Left cardiac atrium (tissue), 4 donors: Measurements from ENCODE around the gene RCAN3. TPM values are rescaled to one million over a fixed set of nuclear protein-coding genes. Genes with fewer than 3 reads are reported as not detected.
"Not testable (repeated sequence)": the region's sequence is repeated elsewhere in the genome, so short reads cannot be mapped to it uniquely, and the experiment has no call there.

Experiments used
- ATAC-seq, 2 donors: fragments of 200-7000 bp; cut with Tn5 transposase; one replicate each; pipeline ENCODE4 v1.9.1; 2020; ENCODE audit warnings: mild to moderate bottlenecking in 2 of 2, moderate library complexity in 2 of 2
- DNase-seq: peaks from one replicate; pipeline ENCODE4 v3.0.0-alpha.2; 2020
- intact Hi-C, 2 donors: fragments of 100-400 bp; cut with DNase I; formaldehyde crosslinking; loops; one replicate each; pipeline versions ENCODE4 v1.14.1 to v1.15.1; 2022 to 2023
- long read RNA-seq: library from polyadenylated mRNA; unstranded; transcript quantifications from one replicate; pipeline ENCODE4 v2.0.0, GENCODE V29; 2021
- total RNA-seq, 2 donors: library from RNA; stranded (reverse); fragmentation: NEBNext Ultra II Directional; extraction: Animal tissue kit (Norgen Biotek cat#: 25700); gene quantifications; one replicate each; pipeline ENCODE4 v1.2.1, GENCODE V29; 2021
- donor health status: DM: no; HTN: yes; CAD: no.
- donor health status: DM: no; HTN: yes; CAD: no; lungs with severe emphysema.
- donor health status: DM: yes; HTN: yes; CAD: no.
- donor health status: Dilated cardiomyopathy.

RCAN3 gene
- 1 to 10 TPM; 5.8 to 6.1 TPM for total RNA-seq
- long read RNA-seq, partial matches to known transcripts = 0 of 1 reads
- long read RNA-seq, other reads (novel, unspliced or antisense) = 1 of 1 reads

DNA sequence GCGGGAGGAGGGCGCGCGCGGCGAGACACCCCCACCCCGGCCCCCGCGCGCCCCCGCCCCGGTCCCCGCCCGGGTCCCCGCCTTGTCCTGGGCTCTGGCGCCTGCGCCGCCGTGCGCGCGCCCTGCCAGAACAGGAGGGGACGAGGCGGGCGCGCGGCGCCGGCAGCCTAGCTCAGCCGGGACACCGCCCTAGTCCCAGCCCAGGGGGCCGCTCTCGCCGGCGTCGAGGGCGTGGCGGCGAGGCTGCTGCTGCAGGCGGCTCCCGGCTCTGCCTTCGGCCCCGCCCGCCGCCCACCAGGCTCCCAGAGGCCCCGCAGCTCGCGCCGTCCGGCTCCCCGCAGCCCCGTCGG, at the start of gene RCAN3:
Gene RCAN3 (plus strand): TSS at position 128 of the 350 bp plus-strand sequence. CDS start 11,537 bp downstream, outside the sequence.
- DNase-seq = peak; percentile 87
- intact Hi-C loops = loop anchor here in 1 of 2 donors (5.0 kb wide), 1 partner anchor 85 kb away; the partner anchor contains the start of gene NIPAL3
- peak; percentile 98 for ATAC-seq

DNA sequence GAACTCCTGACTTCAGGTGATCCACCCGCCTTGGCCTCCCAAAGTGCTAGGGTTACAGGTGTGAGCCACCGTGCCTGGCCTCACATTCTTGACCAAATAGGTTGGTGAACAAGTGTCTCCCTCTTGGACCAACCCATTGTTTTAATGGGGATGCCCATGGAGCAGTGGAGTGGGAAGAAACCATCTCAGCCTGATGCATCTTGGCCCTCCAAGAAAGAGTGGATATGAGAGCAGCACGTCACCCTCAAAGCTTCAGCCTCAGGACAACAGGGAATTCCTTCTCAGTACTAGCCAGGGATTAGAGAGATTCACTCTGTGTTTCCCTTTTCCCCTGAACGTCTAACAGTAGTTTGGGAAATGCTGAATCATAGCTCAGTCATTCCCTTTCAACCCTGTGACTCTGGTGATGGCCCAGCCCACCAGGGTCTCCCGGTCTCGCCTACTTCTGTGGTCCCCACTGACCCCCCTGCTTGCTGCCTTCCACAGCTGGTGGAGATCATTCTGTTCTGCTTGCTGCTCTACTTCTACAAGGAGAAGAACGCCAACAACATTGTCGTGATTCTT, 49.6 kb upstream of the RCAN3 start:
- no peak for ATAC-seq
- intact Hi-C loops = no loop called here
- no peak for DNase-seq

- DNase-seq = no peak
- intact Hi-C loops = no loop called here
- no peak for ATAC-seq
Measured at GRCh38 chr1:24454673-24455072, 48.0 kb upstream of the RCAN3 start.

DNA sequence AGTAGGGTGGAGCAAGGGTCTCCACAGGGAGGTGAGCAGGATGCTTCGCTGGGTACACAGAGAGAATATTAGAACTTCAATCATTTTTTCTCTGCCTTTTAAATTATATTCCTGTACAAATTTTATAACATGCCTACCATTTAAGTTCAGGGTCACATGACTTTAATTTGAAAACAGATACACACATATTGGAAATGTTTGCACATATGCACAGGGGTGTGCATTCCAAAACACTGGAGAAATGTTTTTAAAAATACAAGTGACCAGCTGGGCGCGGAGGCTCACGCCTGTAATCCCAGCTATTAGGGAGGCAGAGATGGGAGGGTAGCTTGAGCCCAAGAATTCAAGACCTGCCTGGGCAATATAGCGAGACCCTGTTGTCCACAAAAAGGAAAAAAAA, 47.4 kb upstream of the RCAN3 start:
- ATAC-seq (no peak), DNase-seq (no peak)
- intact Hi-C loops = no loop called here

DNA sequence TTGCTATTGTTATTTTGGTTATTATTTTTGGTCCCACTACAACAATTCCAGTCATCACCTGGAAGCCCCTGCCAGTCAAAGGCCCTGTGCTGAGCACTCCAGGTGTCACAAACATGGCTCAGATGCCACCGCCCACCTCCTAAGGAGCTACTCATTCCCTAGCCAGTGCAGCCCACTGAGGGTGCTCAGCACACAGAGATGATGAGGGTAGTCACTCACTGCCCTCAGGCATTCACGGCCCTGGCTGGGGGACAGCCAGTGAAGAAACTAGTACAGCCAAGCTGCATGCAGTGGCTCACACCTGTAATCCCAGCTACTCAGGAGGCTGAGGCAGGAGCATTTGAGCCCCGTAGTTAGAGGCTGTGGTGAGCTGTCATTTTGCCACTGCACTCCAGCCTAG, 44.8 kb upstream of the RCAN3 start:
- DNase-seq (no peak), ATAC-seq (no peak)
- intact Hi-C loops = no loop called here

DNA sequence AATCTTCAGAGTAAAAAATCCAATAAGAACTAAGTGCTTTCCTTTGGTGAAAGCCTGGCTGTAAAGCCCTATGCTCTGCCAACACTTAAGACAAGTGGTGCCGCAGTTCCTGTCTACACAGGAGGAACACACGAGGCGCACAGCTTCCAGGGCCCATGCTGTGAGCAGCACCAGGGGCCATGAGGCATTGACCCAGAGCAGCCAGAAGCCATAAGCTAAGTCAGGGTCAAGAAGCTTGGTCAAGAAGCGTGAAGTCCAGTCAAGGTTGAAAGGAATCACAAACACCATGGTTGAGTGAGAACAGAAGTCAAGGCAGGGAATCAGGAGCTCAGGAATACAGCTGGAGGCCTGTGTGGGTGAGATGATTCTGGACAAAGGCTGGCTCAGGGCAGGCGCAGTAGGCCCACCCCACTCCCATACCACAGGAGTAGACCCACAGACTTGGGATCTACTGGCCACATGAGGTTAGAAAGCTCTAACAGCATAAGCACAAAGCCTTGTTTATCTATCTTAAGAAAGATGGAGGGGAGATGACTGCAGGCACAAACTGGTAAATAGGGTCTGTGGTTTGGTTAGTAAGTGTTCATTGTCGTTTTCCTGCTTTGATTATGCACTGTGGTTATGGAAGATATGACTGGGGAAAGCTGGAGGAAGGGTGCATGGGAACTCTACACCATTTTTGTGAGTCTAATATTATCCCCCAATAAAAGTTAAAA, 42.9 kb upstream of the RCAN3 start:
- intact Hi-C loops = no loop called here
- DNase-seq (no peak), ATAC-seq (no peak)

- intact Hi-C loops, ATAC-seq, DNase-seq: not testable (repeated sequence)
Measured at GRCh38 chr1:24462128-24462527, 40.5 kb upstream of the RCAN3 start.

- ATAC-seq (no peak), DNase-seq (no peak)
- intact Hi-C loops = no loop called here
Measured at GRCh38 chr1:24463776-24464735, 38.6 kb upstream of the RCAN3 start.

DNA sequence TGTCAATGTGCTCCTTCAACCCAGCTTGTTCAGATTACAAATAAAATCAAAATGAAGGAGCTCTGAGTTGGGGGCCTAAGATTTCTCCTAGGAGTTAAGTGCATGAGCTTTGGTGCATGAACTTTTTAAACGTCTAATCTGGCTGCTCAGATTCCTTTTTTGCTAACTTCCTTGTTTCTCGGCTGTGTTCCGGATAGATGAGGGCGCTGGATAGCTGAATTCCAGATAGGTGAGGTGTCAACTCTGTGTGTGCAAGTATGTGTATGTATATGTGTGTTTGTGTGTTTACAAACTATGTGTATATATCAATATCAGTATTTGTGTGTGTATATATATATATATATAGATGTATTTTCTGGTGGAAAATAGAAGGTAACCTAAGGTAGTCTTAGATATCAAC, 37.5 kb upstream of the RCAN3 start:
- ATAC-seq = no peak
- intact Hi-C loops = no loop called here
- DNase-seq = no peak

GRCh38 chr1:24465638-24466037, 37.0 kb upstream of the RCAN3 start:
- ATAC-seq = no peak
- intact Hi-C loops = no loop called here

GRCh38 chr1:24468685-24469316, 33.8 kb upstream of the RCAN3 start:
- no peak for ATAC-seq
- intact Hi-C loops = no loop called here
- DNase-seq = no peak

More at GRCh38 chr1:24465638-24466037, 37.0 kb upstream of the RCAN3 start:
- no peak for DNase-seq

GRCh38 chr1:24470592-24470991, 32.0 kb upstream of the RCAN3 start:
- intact Hi-C loops = no loop called here
- ATAC-seq (no peak), DNase-seq (no peak)

GRCh38 chr1:24472527-24473251, 29.9 kb upstream of the RCAN3 start:
- intact Hi-C loops = no loop called here
- ATAC-seq (no peak), DNase-seq (no peak)

GRCh38 chr1:24474193-24474592, 28.4 kb upstream of the RCAN3 start:
- intact Hi-C loops = no loop called here
- DNase-seq = no peak

DNA sequence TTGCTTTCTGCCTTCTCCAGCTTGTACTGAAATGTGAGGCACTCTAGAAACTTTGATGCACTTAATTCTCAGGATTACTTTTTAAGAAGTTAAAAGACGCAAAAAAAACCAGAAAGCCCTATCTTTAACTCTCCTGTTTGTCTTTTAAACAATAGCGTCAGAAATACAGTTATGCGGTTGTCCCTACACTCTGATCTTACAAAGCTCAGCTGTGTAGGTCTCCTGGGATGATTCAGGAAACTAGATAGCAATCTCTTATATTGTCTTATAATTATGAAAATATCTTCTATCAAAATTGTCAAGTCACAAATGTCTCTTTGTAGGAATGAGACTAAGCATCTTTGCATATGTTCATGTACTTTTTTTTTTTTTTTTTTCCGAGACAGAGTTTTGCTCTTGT, 26.9 kb upstream of the RCAN3 start:
- intact Hi-C loops = no loop called here
- no peak for ATAC-seq
- DNase-seq = no peak

More at GRCh38 chr1:24474193-24474592, 28.4 kb upstream of the RCAN3 start:
- no peak for ATAC-seq

DNA sequence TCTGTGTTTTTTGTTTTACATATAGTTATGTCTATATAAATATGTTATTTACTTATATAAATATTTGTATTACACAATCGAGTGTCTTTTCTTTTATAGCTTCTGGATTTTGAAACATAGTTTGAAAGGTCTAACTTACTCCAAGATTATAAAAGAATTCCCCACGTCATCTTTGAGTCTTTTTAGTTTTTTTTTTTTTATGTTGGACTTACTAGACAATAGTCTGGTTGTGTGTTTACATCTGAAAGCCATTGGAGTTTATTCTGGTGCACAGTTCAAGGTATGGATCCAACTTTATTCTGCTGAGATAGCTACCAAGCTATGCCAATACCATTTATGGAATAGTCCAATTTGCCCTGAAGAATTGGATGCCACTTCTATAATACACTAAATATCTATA, 26.1 kb upstream of the RCAN3 start:
- intact Hi-C loops = no loop called here
- ATAC-seq (no peak), DNase-seq (no peak)

- ATAC-seq = no peak
- no peak for DNase-seq
- intact Hi-C loops = no loop called here
Measured at GRCh38 chr1:24477309-24477708, 25.3 kb upstream of the RCAN3 start.

- intact Hi-C loops = no loop called here
- ATAC-seq (peak; percentile 67), DNase-seq (no peak)
Measured at GRCh38 chr1:24481101-24481500, 21.5 kb upstream of the RCAN3 start.
